GM18505 (cell line): ENCODE results near the gene SCGB2B2.

Source experiments
- ATAC-seq: cut with Tn5 transposase; IDR thresholded peaks from one replicate; pipeline ENCODE4 v1.9.1; 2021; ENCODE audit not compliant: unreplicated experiment
- POLR2A ChIP-seq: IDR thresholded peaks from 4 replicates; pipeline ENCODE4 v1.6.1; 2011; ENCODE audit warnings: borderline replicate concordance; ENCODE audit not compliant: insufficient read depth, insufficient read length; ENCODE audit errors: extremely low read depth

Gene SCGB2B2

GRCh38 chr19:34633802-34634201 lies 43.2 kb downstream of the SCGB2B2 start:
- ATAC-seq: no peak
- TF ChIP-seq POLR2A: no peak
